Heart right ventricle (tissue), 16 donors: ENCODE measurements around the gene ZC3H11A. TPM values are rescaled to one million over a fixed set of nuclear protein-coding genes. Genes with fewer than 3 reads are reported as not detected.
"Not testable (repeated sequence)": the region's sequence is repeated elsewhere in the genome, so short reads cannot be mapped to it uniquely, and the experiment has no call there.

ENCODE experiments used
- ATAC-seq, 8 donors: fragments of 200-7000 bp; cut with Tn5 transposase; one replicate each; pipeline ENCODE4 v1.9.1; 2020; ENCODE audit warnings: mild to moderate bottlenecking in 8 of 8, moderate library complexity in 8 of 8, moderate number of reproducible peaks in 1 of 8
- DNase-seq, 2 donors: peaks; one replicate each; pipeline ENCODE4 v3.0.0-alpha.2; 2020
- H3K27ac ChIP-seq, 10 donors: fragments of 200-600 bp; sonication (generic) in 2 of 10; one replicate each; pipeline versions ENCODE4 v1.5.0 to v1.8.0; 2020 to 2022; ENCODE audit warnings: mild to moderate bottlenecking in 3 of 10
- H3K27me3 ChIP-seq, 7 donors: fragments of 200-600 bp; one replicate each; pipeline ENCODE4 v1.8.0; 2021 to 2022; ENCODE audit warnings: mild to moderate bottlenecking in 2 of 7
- H3K36me3 ChIP-seq, 9 donors: fragments of 200-600 bp; sonication (generic) in 1 of 9; one replicate each; pipeline versions ENCODE4 v1.5.0 to v1.8.0; 2020 to 2022; ENCODE audit warnings: mild to moderate bottlenecking in 2 of 9
- H3K4me1 ChIP-seq, 9 donors: fragments of 200-600 bp; sonication (generic) in 1 of 9; one replicate each; pipeline versions ENCODE4 v1.5.0 to v1.8.0; 2020 to 2022; ENCODE audit warnings: mild to moderate bottlenecking in 4 of 9
- H3K4me3 ChIP-seq, 10 donors: fragments of 200-600 bp; sonication (generic) in 2 of 10; one replicate each; pipeline versions ENCODE4 v1.5.0 to v1.8.0; 2020 to 2022; ENCODE audit warnings: mild to moderate bottlenecking in 7 of 10, moderate library complexity in 2 of 10
- H3K9me3 ChIP-seq, 11 donors: fragments of 200-600 bp in 10 of 11; sonication (generic) in 2 of 11; one replicate each; pipeline versions ENCODE4 v1.5.0 to v1.8.0; 2013 to 2022; ENCODE audit warnings: mild to moderate bottlenecking in 2 of 11, control low read depth in 1 of 11, moderate library complexity in 1 of 11
- CTCF ChIP-seq, 9 donors: fragments of 200-600 bp; sonication (generic) in 2 of 9; IDR thresholded peaks; one replicate each; pipeline versions ENCODE4 v1.5.0 to v1.8.0; 2021 to 2022; ENCODE audit warnings: antibody characterized with exemption in 9 of 9, mild to moderate bottlenecking in 5 of 9, moderate library complexity in 1 of 9
- WGBS, 2 donors: extraction: QIAGEN DNeasy Blood & Tissue Kit; methylation state at CpG; one replicate each; pipeline ENCODE4 v1.1.7; 2013; ENCODE audit warnings: inconsistent platforms in 1 of 2; 5-methylcytosine and 5-hydroxymethylcytosine counted together
- intact Hi-C, 10 donors: fragments of 100-400 bp; cut with DNase I; formaldehyde crosslinking; loops; one replicate each; pipeline versions ENCODE4 v1.11.1 to v1.14.2; 2022
- polyA plus RNA-seq, 2 donors: library from polyadenylated mRNA; stranded (reverse); fragments of 200-250 nt; gene quantifications; one replicate each; pipeline ENCODE4 v1.2.3, GENCODE V29; 2013
- total RNA-seq, 10 donors: library from RNA; stranded (reverse); fragmentation: NEBNext Ultra II Directional in 3 of 10; extraction: Animal tissue kit (Norgen Biotek cat#: 25700) in 3 of 10; gene quantifications; one replicate each; pipeline versions ENCODE4 v1.2.1 to v1.2.4, GENCODE V29; 2021 to 2023
- donor health status: Arrhythmogenic right ventricular cardiomyopathy.
- donor health status: ischemic (EF 13 %, LVEDD 7.1; RV severe dilation, severe dysfunction).
- donor health status: healthy with polysubstance abuse.
- donor health status: DM: no; HTN: yes; CAD: no.
- donor health status: DM: no; HTN: no; CAD: no.
- donor health status: ischemic (EF 25% LVEDD 6.9; RV normal size, moderate dysfunction).
- donor health status: ischemic (EF 25% LVEDD 5.7; RV mildly dilated, moderate dysfunction).
- donor health status: healthy.
- donor health status: DM: yes; HTN: yes; CAD: no.
- donor health status: Ischemic cardiomyopathy.
- donor health status: ischemic (EF 35%, LVEDD 5.7; RV mildly dilated, moderate dysfunction).
- donor health status: nonischemic (EF 11% LVEDD 7.7; RV severe dilation, severe dysfunction).
- donor health status: DM: yes; HTN: yes; CAD: no.
- donor health status: PGD.
- donor health status: ischemic (EF 29% LVEDD 5.4; RV normal size, mild dysfunction).
- donor health status: nonischemic (EF 23%, LVEDD 6.1; RV moderate dilation, normal function).

The ZC3H11A gene
- total and polyA plus RNA-seq, 12 donors = 25.3 to 63.8 (median 41.9) TPM

DNA sequence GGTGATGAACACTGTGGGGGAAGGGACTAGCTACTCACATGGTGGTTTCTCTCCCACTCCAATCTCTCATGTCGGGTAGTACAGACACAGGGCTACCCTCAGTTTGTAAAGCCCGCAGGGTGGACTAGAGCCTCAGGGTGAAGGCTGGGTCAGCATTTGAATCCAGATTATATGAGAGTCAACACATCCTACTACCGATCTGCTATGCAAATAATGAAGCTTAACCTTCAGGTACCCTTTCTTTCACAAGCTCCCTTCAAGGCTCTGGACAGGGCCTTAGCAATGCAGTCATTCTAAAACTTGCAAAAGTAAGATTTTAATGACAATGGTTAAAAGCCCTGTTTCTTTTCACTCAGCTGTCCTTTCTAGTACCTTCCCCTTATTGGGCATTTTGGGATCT lies 5.5 kb upstream of the ZC3H11A start:
- DNase-seq (no peak), ATAC-seq (no peak)
- 78 to 83% methylated on average over 3 of the region's 3 CpGs for WGBS, 2 donors
- H3K27ac ChIP-seq = no peak overlapping the region
- H3K27me3 ChIP-seq = no peaks in the 10 kb centered on the region
- H3K4me3 ChIP-seq = no peak overlapping the region
- peaks cover 0 to 4% (median 0%) of the 10 kb centered on the region in 9 donors for H3K4me1 ChIP-seq
- H3K36me3 ChIP-seq = no peaks in the 10 kb centered on the region
- H3K9me3 ChIP-seq = no peaks in the 10 kb centered on the region
- TF ChIP-seq CTCF (IDR thresholded peaks at IDR 0.05) = no peak
- intact Hi-C loops = loop anchor here in 3 of 10 donors (5.0 to 10.0 kb wide), 4 partner anchors 38 to 1835 kb away; partner anchors contain the start of gene ATP2B4 (in 1 of the 3)

- H3K4me1 ChIP-seq = peaks cover 0 to 8% (median 2%) of the 10 kb centered on the region in 9 donors
- intact Hi-C loops = loop anchor here in 2 of 10 donors (10.0 kb wide), 3 partner anchors 167 to 1833 kb away; partner anchors contain the start of gene ATP2B4 (in 1 of the 2)
- ATAC-seq = no peak
- H3K4me3 ChIP-seq = no peak overlapping the region
- 69 to 87% methylated on average over 3 of the region's 3 CpGs for WGBS, 2 donors
- no peaks in the 10 kb centered on the region for H3K36me3 ChIP-seq
- H3K27me3 ChIP-seq = no peaks in the 10 kb centered on the region
- H3K27ac ChIP-seq = no peak overlapping the region
- H3K9me3 ChIP-seq = no peaks in the 10 kb centered on the region
- no peak for TF ChIP-seq CTCF (IDR thresholded peaks at IDR 0.05)
- no peak for DNase-seq
These were observed 3.9 kb upstream of the ZC3H11A start for GRCh38 chr1:203791498-203791897.

DNA sequence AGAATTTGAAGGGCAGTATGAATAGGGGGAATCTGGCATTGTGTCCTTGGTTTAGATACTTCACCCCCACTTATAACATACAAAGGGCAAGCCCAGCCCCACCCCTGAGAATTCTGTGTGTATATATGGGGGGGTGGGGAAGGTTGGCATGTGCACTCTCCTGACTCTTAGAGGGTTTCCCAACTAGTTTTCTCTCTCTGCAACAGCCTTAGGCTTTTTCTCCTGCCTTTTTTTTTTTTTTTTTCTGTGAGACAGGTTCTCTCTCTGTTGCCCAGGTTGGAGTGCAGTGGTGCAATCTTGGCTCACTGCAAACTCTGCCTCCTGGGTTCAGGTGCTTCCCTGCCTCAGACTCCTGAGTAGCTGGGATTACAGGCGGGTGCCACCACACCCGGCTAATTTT lies 2.9 kb upstream of the ZC3H11A start:
- Histone ChIP-seq H3K36me3 (peaks cover 0 to 6% (median 0%) of the 10 kb centered on the region in 9 donors), H3K4me1 (peaks cover 4 to 18% (median 12%) of the 10 kb centered on the region in 9 donors), H3K27me3 (no peaks in the 10 kb centered on the region), H3K27ac (no peak overlapping the region), H3K4me3 (no peak overlapping the region), H3K9me3 (no peaks in the 10 kb centered on the region)
- no peak for ATAC-seq
- 91 to 95% methylated on average over 2 of the region's 2 CpGs for WGBS, 2 donors
- DNase-seq = no peak
- TF ChIP-seq CTCF (IDR thresholded peaks at IDR 0.05) = no peak
- intact Hi-C loops = loop anchor here in 2 of 10 donors (10.0 kb wide), 3 partner anchors 168 to 1832 kb away; partner anchors contain the start of gene ATP2B4 (in 1 of the 2)

GRCh38 chr1:203793561-203793960 lies 1.9 kb upstream of the ZC3H11A start:
- intact Hi-C loops = loop anchor here in 2 of 10 donors (10.0 kb wide), 3 partner anchors 169 to 1831 kb away; partner anchors contain the start of gene ATP2B4 (in 1 of the 2)
- H3K4me1 ChIP-seq = peaks cover 8 to 28% (median 23%) of the 10 kb centered on the region in 9 donors
- WGBS, 2 donors = 97% methylated on average over 7 of the region's 7 CpGs
- not testable (repeated sequence) for H3K27me3 ChIP-seq, ATAC-seq, H3K27ac ChIP-seq, H3K9me3 ChIP-seq, H3K4me3 ChIP-seq, DNase-seq
- peaks cover 0 to 17% (median 0%) of the 10 kb centered on the region in 9 donors for H3K36me3 ChIP-seq
